ENCODE results near the gene SLC39A3.

The SLC39A3 gene, protein sequence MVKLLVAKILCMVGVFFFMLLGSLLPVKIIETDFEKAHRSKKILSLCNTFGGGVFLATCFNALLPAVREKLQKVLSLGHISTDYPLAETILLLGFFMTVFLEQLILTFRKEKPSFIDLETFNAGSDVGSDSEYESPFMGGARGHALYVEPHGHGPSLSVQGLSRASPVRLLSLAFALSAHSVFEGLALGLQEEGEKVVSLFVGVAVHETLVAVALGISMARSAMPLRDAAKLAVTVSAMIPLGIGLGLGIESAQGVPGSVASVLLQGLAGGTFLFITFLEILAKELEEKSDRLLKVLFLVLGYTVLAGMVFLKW

DNA sequence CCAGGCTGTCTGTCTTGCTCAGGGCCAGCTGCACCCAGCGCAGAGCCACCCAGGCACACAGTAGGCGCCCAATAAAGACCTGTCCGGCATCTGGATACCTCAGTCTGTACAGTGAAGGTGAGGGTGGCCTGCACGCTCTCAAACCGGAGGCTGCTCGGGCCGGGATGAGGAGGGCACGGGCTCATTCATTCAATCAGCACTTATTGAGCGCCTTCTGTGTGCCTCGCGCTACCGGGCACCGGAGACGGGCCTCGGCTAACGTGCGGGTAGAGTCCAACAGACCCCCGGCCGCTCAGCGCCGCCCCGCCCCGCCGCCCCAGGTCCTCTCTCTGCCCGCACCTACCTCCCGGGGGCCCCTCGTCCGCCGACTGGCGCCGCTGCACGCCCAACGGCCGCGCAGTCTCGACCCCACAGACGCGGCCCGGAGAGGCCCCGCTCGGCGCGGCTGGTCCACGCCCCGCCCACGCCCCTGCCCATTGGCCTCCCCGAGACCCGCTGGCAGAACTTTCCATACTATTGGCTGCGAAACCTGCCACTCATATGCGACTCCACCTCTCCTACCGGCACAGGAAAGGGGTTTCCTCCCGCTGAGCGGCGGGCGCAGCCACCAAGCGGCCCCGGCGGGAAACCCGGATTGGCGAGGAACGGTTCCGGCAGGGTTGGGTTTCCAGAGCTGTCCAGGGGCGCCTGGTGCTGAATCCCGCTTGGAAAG is at the start of gene SLC39A3:
TSS of gene SLC39A3 (minus strand) at position 416 of the 712 bp plus-strand sequence. CDS start 2,760 bp downstream, outside the sequence.
- DNase-seq (ENCODE audit: low read depth): peak; percentile 98

GRCh38 chr19:2788237-2788636 is 48.4 kb upstream of the SLC39A3 start:
- DNase-seq (ENCODE audit: low read depth): no peak

GRCh38 chr19:2787115-2787514 is 47.3 kb upstream of the SLC39A3 start:
- DNase-seq (ENCODE audit: low read depth): no peak

GRCh38 chr19:2785244-2785997 is 45.6 kb upstream of the SLC39A3 start, which contains the start of gene THOP1:
TSS of gene THOP1 (plus strand) at chr19:2785503. CDS start at chr19:2785663, 160 bp downstream.
- peak; percentile 99 for DNase-seq (ENCODE audit: low read depth)

- DNase-seq (ENCODE audit: low read depth): no peak
Measured at GRCh38 chr19:2783781-2784145, 43.9 kb upstream of the SLC39A3 start.

DNA sequence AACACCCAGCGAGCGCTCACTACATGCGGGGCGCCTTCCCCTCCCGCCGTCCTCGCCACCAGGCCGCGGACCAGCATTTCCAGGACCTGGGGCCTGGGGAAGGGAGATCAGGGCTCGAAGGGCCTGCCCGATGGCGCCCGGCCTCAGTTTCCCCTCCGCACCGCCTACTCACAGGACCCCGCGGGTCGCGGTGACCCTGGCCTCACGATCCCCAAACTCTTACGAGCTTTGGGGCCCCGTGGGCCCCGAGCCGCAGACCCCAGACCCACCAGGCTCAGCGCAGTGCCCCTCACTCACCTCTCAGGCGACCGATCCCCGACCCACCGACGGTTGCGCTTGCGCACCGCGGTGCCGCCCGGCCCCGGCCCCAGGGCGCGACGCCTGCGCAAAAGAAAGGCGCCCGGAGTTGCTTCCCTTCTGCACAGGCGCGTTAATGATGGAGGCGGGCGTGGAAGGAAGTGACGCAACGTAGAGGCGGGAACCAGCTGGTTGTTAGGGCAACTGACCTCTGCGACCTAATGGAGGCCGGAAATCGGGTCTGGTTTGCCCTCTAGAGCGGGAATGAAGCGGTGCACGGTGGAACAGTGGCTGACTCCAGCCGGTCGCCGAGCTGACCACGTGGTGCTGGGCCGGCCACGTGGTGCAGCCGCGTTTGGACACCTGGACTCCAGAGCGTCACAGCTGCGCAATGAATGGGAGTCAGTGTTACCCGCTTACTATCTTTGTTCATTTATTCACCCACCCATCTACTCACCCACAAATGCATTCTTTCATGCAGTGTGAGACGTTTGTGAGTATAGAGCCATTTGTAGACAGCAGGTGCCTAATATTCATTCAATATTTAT is 43.3 kb upstream of the SLC39A3 start, which contains the start of gene SGTA:
TSS of gene SGTA (minus strand) at position 338 of the 845 bp plus-strand sequence. CDS start 14,205 bp downstream, outside the sequence.
- DNase-seq (ENCODE audit: low read depth): peak; percentile 99

- peak; percentile 2 for DNase-seq (ENCODE audit: low read depth)
Measured at GRCh38 chr19:2782329-2782935, 42.6 kb upstream of the SLC39A3 start.

DNA sequence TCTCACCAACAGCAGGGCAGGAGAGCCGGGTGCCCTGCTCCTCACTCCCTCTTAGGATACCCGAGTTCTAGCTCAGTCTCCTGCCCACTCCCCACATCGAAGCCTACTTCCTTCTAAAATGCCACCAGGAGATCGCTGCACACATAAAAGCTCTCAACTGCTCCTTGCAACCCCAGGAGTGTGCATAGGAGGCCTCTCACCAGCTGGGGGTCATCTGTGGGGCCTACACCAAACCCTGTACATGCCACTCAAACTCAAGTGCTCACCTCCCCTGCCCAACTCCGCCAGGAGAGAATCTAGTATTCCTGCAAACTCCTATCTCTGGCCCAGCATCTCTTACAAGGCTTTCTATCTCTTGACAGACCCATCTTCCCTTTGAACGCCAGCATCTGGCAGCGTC is 40.5 kb upstream of the SLC39A3 start:
- DNase-seq (ENCODE audit: low read depth): no peak

- no peak for DNase-seq (ENCODE audit: low read depth)
Measured at GRCh38 chr19:2779121-2779740, 39.4 kb upstream of the SLC39A3 start.

- DNase-seq (ENCODE audit: low read depth): no peak
Measured at GRCh38 chr19:2777952-2778683, 38.3 kb upstream of the SLC39A3 start.

- peak; percentile 25 for DNase-seq (ENCODE audit: low read depth)
Measured at GRCh38 chr19:2775556-2776430, 36.0 kb upstream of the SLC39A3 start.

DNA sequence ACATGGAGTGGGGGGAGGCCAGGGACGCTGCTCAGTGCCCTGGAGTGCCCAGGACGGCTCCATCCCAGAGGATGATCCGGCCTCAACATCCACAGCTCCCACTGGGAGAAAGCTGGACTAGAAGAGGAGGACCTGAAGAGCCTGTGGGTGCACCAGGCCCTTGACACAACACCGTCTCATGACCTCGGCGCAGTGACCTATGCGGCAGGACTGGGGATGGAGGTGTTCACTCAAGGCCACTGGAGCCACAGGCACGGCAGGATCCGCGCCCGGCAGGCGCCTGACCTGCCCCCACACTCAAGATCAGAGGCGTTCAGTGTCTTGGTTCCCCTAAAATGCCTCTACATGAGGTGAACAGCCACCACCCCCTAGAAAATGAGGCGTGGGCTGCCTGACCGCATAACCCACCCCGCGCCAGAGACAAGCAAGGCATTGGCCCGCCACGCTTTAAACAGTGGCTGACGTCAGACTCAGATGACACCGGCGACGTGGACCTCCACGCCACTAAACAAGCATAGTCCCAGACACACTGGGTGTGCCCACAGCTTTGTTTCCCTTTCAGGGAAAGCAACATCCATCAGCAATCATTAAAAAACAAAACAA is 35.2 kb upstream of the SLC39A3 start:
- no peak for DNase-seq (ENCODE audit: low read depth)

- no peak for DNase-seq (ENCODE audit: low read depth)
Measured at GRCh38 chr19:2774083-2774679, 34.4 kb upstream of the SLC39A3 start.

- DNase-seq (ENCODE audit: low read depth): no peak
Measured at GRCh38 chr19:2771786-2772674, 32.2 kb upstream of the SLC39A3 start.

GRCh38 chr19:2770055-2771013 is 30.5 kb upstream of the SLC39A3 start:
- peak; percentile 43 for DNase-seq (ENCODE audit: low read depth)

DNA sequence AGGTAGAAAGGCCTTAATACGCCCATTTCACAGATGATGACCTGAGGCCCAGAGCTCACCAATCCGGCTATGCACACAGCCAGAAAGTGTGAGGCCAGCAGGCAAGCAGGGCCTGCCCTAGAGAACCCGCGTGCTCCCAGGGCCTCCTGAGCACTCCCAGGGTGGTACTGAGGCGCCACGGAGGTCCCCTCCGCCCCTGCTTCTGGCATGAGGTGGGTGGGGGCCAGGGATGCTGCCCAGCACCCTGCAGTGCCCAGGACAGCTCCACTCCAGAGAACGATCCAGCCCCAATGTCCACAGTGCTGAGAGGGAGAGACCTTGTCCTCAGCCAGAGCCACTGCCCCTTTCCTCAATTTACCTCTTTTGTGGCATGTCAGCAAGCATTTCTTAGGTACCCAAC is 29.4 kb upstream of the SLC39A3 start:
- DNase-seq (ENCODE audit: low read depth): no peak

Data from EH (cell line).